Activated T-cell treated with anti-CD3 and anti-CD28 coated beads for 1 hour (primary cell): ENCODE measurements around the gene ZNF319.

Experiments used
- DNase-seq: peaks from one replicate; pipeline ENCODE4 v3.0.0-alpha.2; 2020; ENCODE audit warnings: low read depth

ZNF319 gene

GRCh38 chr16:57999971-58000705 is at the start of gene ZNF319:
Gene ZNF319, minus strand, starts transcription at chr16:58000672. Its CDS starts 2,407 bp downstream, at chr16:57998265.
- DNase-seq = no peak

GRCh38 chr16:58049232-58050185 is 49.0 kb upstream of the ZNF319 start:
- no peak for DNase-seq

- no peak for DNase-seq
Measured at GRCh38 chr16:58048494-58049231, 48.2 kb upstream of the ZNF319 start.

- DNase-seq = no peak
Measured at GRCh38 chr16:58047557-58048348, 47.3 kb upstream of the ZNF319 start.

GRCh38 chr16:58046936-58047335 is 46.5 kb upstream of the ZNF319 start:
- no peak for DNase-seq

GRCh38 chr16:58046054-58046881 is 45.8 kb upstream of the ZNF319 start:
- DNase-seq = no peak

- no peak for DNase-seq
Measured at GRCh38 chr16:58045096-58045495, 44.6 kb upstream of the ZNF319 start.

GRCh38 chr16:58044266-58045019 is 44.0 kb upstream of the ZNF319 start:
- DNase-seq = no peak

- DNase-seq = no peak
Measured at GRCh38 chr16:58043571-58044155, 43.2 kb upstream of the ZNF319 start.

GRCh38 chr16:58042886-58043515 is 42.5 kb upstream of the ZNF319 start:
- DNase-seq = no peak

- no peak for DNase-seq
Measured at GRCh38 chr16:58042001-58042885, 41.8 kb upstream of the ZNF319 start.

GRCh38 chr16:58041628-58041955 is 41.1 kb upstream of the ZNF319 start:
- no peak for DNase-seq

- no peak for DNase-seq
Measured at GRCh38 chr16:58040945-58041627, 40.6 kb upstream of the ZNF319 start.

GRCh38 chr16:58040496-58040846 is 40.0 kb upstream of the ZNF319 start:
- DNase-seq = no peak

- no peak for DNase-seq
Measured at GRCh38 chr16:58039829-58040495, 39.5 kb upstream of the ZNF319 start.

- no peak for DNase-seq
Measured at GRCh38 chr16:58038219-58038641, 37.8 kb upstream of the ZNF319 start.
